GM18519 (cell line): ENCODE measurements around the gene CDK3.
"Not testable (repeated sequence)": the region's sequence is repeated elsewhere in the genome, so short reads cannot be mapped to it uniquely, and the experiment has no call there.

Source experiments
- ATAC-seq: cut with Tn5 transposase; IDR thresholded peaks from one replicate; pipeline ENCODE4 v1.9.1; 2021; ENCODE audit warnings: mild to moderate bottlenecking, moderate library complexity; ENCODE audit not compliant: unreplicated experiment, low FRiP score

Gene CDK3

DNA sequence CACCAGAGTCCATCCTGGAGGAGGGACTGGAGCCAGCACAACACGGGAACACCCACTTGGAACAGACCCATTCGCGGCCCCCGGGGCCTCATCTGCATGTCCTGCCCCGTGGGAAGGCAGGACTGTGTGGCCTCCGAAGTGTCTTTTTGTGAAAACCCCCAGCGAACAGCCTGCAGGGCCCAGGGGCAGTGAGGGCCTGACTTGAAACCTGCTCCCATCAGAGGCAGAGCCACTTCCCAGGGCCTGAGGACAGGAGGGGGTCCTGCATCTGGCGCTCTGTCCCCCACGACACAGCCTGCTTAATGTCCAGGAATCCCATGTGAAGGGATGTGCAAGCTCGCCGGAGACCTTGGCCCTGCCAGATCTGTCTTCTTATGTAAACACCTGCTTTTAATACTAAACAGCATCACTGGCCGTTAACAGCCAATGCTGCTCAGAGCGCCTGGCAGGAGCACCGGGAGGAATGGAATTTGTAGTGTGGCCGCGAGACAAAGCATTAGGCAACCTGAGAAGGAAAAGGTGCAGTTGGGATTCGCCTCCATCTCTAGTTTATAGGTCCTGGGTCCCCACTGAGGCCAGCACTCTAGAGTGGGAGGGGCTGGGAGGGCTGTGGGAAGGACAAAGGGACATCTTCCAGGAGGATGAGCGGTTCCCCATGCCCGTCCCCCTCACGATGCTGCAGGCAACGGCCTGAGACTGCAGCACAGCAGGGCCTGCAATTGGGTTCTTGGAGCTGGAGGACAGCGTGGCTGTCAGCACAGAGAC lies 36.0 kb downstream of the CDK3 start:
- ATAC-seq: no peak

DNA sequence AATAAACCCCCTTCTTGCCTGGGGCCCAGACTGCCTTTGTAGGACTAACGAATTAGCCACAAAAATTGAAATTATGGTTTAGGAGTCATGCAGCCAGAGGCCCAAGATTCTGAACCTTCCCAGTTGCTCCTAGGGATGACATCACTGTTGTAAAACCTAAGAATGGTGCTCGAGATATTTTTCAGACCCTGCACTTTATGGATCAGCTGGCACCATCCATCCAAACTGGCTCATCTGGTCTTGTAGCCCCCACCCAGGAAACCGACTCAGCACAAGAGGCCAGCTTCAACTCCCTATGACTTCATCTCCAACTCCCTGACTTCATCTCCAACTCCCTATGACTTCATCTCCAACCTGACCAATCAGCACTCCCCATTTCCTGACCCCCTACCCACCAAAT lies 37.4 kb downstream of the CDK3 start:
- no peak for ATAC-seq

DNA sequence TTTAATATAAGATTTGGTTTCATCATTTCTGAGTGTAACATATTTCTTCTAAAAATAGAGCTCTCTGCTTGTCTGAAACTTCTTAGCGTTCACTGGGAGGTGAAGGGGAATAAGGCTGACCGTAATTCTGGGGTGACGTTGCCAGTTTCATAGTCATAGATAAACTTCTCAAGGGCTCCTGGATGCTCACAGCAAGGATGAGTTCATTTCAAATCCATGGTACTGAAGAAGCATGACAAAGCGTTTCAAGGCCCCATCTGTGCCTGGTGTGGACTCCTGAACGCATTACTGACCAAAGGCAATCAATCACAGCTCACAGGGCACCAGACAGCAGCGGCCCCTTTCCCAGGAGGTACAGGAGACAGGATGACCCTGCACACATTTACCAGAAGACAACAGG lies 38.5 kb downstream of the CDK3 start:
- no peak for ATAC-seq

DNA sequence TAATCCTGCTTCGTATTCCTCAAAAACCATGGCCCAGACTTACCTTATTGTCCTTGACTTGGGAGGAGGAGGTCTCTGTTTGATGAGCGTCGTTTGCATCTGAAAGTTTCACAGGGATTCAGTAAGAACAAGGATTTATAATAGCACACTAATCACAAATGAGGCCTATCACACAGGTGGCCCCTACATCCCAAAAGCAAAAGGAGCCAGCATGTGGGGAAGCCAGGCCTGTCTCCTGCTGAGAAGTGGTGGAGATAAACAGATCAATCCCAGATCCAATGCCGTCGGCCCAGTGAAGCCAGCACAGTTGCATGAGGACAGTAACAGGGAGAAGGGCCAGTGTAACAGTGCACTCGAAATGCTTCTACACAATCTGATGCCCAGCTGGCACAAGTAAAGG lies 39.7 kb downstream of the CDK3 start:
- no peak for ATAC-seq

DNA sequence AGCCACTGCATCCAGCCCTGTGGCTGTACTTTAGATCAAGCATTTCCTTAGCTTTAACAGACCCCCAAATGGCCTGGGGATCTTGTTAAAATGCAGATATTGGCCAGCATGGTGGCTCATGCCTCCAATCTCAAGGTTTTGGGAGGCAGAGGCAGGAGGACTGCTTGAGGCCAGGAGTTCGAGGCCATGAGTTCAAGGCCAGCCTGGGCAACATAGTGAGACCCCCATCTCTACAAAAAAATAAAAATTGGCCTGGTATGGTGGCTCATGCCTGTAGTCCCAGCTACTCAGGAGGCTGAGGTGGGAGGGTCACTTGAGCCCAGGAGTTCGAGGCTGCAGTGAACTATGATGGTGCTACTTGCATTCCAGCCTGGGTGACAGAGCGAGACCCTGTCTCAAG lies 42.2 kb downstream of the CDK3 start:
- not testable (repeated sequence) for ATAC-seq

DNA sequence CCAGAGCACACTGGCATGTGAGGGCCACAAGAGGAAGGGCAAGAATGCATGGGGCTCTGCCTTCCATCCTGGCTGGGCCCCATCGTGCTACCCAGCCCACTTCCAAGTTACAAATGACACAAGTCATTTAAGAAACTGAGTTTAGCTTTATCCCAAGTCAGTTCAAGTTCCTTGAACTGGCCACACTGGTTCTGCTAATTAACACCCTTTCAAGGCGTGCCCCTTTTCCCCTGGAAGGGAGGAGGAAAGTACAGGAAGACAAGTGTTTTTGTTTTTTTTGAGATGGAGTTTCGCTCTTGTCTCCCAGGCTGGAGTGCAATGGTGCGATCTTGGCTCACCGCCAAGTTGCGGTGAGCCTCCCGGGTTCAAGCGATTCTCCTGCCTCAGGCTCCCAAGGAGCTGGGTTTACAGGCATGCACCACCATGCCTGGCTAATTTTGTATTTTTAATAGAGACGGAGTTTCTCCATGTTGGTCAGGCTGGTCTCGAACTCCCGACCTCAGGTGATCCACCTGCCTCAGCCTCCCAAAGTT lies 43.9 kb downstream of the CDK3 start:
- ATAC-seq: not testable (repeated sequence)

DNA sequence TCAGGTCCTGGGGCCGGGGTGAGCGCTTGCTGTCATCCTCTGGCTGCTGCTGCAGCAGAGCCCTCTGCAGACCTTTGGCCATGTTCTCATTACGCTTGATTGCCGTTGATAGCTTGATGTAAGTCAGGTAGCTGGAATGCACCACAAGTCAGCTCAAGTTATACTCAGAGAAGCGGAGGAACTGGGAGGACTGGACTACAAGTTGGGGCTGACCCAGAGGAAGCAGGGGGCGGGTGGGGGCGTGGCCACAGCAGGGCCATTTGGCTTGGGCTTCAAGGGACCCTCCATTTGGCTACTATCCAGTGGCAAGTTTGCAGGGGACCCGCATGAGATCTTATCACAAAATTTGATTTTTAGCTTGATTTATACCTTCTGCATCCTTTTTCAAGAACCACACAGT lies 45.4 kb downstream of the CDK3 start:
- ATAC-seq: no peak

DNA sequence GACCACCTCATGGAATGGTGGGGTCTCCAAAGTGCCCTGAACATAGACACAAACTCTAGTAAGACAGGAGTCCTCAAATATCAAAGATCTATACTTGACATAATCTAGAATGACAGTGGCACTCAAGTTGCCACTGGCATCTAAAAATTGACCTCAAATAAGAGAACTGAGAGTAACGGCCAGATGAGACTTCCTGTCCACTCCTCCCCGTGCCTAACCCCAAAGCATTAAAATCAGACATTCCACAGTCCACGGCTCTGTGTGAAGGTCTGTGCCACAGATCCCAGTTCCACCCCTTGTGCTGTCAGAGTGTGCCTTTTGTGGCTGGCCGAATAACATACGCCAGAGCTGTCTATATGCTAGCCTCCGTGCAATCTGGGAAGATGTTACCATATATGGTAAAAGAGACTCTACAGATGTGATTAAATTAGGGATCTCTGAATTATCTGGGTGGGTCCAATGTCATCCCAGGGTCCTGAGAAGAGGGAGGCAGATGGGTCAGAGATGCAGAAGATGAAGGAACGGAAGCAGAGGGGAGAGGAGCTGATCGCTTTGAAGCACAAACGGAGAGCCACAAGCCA lies 47.5 kb downstream of the CDK3 start:
- ATAC-seq: no peak

DNA sequence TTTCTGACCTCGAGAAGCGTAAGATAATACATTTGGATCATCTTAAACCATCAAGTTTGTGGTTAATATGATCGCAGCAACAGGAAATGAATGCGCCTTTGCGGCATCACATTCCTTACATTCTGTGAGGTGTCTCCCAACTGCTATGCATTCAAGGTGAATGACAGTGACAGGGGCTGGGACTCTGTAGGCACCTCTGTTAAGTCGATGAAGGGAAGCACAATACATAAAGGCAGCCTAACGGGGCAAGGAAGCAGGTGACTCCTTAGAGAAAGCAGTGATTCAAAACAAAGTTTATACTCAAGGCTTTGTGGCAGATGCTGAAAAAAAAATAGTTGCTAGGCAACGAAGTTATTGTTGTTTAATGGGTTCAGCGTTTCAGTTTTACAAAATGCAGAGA lies 48.1 kb downstream of the CDK3 start:
- ATAC-seq: no peak

DNA sequence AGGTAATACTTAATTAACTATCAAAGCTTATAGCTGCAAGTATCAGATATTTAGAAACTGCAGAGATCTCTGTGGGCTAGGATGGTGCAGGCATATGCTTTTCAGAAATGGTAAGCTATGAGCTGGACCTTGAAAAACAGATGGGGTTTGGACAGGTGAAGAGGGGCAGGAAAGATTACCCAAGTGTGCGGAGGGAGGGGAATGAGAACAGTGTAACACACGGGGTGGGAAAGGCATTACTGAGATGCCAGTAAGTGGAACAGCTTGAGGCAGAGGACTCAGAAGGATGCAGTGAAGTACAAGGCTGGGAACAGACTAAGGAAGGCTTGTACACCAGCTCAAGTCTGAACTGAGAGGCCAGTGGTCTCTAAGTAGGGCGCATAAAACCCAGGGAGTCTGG lies 48.6 kb downstream of the CDK3 start:
- ATAC-seq: no peak

DNA sequence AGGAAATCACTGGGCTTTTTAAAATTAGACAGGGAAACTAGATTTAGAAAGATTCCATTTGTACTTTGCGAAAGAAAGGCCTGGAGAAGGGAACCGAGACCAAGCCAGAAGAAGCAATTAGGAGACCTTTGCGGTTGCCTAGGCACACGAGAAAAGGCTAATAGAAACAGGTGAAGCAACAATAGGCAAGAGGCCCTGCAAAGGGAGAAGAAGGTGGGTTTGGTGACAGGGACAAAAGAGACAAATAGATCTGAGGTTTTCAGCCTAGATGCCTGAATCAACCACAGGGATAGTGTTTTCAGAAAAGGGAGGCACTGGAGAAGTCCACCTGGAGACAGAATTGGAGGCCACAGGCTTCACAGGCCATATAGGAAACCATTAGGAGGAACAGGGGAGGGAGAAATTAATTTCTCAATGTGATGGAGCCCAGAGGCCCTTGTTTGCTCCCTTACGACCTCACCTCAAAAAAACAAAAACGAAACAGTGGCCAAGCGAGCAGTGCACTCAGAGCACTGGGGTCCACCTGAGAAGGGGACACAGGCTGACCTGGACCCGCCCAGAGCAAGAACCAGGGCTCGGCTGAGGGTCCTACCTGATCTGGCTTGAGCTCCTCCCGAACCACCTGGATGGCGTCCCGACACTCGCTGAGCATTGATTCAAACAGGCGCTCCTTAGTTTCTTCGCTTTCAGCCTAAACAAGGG lies 49.3 kb downstream of the CDK3 start:
- ATAC-seq: no peak

DNA sequence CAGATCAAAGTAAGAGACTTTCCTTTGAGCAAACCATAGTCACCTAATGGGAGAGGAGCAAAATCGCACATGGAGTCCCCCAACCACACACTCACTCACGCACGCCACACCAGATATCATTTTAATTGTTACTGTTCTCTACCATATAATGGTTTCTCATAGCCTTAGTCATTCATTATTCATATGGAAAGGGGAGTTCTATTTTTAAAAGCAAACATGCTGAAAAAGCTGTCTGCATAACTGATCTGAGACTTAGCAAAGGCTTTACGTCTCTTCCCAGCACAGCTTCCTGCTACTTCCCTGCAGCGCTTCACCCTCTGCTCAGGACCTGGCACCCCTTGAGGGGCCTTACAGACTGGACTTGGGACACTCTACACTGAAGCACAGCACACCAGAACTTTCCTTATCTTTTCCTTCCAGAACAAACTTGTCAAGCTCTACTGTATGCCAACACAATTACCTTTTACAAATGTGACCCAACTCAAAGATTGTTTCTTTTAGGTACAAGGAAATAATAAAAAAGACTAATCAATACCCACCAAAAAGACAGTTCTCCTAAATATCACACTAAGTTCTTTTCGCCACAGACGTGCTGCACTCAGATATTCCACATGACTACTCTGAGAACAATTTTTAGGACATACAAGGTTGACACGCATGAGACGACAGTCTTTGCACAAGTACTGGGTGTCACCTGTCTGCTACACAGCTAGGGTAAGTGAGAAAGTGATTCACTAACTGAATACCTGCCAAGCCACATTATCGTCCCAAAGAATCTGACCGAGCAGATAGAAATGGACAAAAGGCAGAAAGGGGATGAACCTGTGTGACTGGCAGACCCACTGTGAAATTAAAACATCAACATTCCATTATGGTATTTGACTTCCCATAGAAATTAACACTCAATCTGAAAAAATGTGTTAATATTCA lies 50.1 kb downstream of the CDK3 start:
- no peak for ATAC-seq

DNA sequence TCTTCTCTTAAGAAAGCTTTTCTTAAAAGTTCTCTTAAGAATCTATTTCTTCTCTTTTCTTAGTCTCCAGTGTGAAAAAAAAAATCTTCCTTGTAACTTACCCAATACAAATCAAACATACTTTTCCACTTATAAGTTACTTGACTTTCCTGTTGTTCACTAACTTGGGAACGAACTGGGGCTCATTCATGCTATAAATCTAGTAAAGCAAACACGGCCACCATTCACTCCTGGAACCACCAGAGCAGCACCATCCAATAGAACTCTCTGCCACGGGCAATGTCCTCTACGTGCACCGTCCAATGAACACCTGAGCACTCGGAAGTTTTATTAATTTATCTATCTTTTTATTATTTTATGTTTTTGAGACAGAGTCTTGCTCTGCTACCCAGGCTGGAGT lies 50.9 kb downstream of the CDK3 start:
- ATAC-seq: no peak

DNA sequence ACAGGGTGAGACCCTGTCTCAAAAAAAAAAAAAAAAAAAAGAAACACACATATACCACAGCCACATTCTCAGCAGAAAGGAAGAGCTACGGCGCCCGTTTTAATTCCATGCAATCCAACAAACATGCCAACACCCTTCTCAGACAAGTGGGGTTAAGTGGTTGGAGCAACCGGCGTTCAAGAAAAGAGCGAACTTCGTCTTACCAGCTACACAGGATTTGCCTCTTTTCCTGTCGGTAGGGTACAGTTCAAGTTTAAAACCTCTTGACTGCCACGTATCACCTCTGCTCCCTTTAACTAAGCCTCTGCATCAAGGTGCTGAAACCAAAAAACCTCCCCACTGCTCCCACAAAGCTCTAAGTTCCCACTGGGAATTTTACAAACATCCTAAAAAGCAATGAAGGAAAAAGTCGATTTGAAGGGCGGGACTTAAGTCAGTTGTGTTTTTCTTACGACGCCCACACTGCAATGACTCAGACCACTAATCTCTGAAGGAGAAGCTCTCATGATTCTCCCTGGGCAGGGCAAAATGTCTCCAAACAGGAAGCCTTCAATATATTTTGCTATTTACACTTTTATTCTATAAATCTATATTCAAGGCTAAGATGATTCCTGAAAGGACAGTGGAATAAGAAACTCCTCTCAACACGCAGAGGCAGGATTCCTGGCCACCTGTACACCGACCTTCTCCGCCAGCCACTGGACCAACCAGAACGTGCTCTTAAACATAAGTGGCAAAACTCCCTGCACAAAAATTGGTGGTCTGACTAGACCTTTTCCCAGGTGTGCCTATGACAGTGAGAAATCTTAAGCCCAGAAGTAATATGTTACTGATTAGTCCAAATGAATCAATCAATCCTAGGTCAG lies 52.8 kb downstream of the CDK3 start:
- ATAC-seq: no peak

DNA sequence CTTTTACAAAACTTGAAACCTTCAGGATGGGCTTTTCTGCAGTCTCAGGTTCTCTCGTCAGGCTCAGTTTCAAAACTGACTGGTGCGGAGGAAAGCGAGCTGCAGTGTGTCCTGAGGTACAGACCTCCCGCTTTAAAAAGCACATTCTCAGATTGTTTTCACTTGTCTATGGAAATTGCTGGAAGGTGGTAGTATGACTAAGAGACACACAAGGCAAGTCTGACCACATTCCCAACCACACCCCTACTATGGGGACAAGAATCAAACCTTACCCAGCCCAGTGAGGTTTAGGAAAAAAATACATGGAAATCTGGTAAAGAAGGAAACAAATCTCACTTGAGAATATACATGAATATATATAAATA lies 53.4 kb downstream of the CDK3 start:
- ATAC-seq: no peak
